GM12874 (cell line): ENCODE measurements around the gene UBE3D.

Experiments used
- CTCF ChIP-seq: IDR thresholded peaks from 2 replicates; pipeline ENCODE4 v1.5.1; 2011; ENCODE audit warnings: low read depth, mild to moderate bottlenecking, control low read depth, low read length, moderate library complexity; ENCODE audit not compliant: insufficient read depth

Gene UBE3D

GRCh38 chr6:83065511-83066192 is at the start of gene UBE3D:
Gene UBE3D (minus strand): TSS chr6:83065841. CDS start chr6:83065718, 123 bp downstream.
- TF ChIP-seq CTCF: peak; percentile 97

- no peak for TF ChIP-seq CTCF
Measured at GRCh38 chr6:83114164-83114563, 48.5 kb upstream of the UBE3D start.

GRCh38 chr6:83113258-83113657 is 47.6 kb upstream of the UBE3D start:
- no peak for TF ChIP-seq CTCF

GRCh38 chr6:83108378-83108777 is 42.7 kb upstream of the UBE3D start:
- no peak for TF ChIP-seq CTCF

- no peak for TF ChIP-seq CTCF
Measured at GRCh38 chr6:83098589-83098988, 32.9 kb upstream of the UBE3D start.

- no peak for TF ChIP-seq CTCF
Measured at GRCh38 chr6:83097675-83098074, 32.0 kb upstream of the UBE3D start.

GRCh38 chr6:83097204-83097603 is 31.6 kb upstream of the UBE3D start:
- no peak for TF ChIP-seq CTCF
